Left cardiac atrium (tissue), 4 donors: Measurements from ENCODE around the gene CHSY3. TPM values are rescaled to one million over a fixed set of nuclear protein-coding genes. Genes with fewer than 3 reads are reported as not detected.

Source experiments
- ATAC-seq, 2 donors: fragments of 200-7000 bp; cut with Tn5 transposase; one replicate each; pipeline ENCODE4 v1.9.1; 2020; ENCODE audit warnings: mild to moderate bottlenecking in 2 of 2, moderate library complexity in 2 of 2
- DNase-seq: peaks from one replicate; pipeline ENCODE4 v3.0.0-alpha.2; 2020
- intact Hi-C, 2 donors: fragments of 100-400 bp; cut with DNase I; formaldehyde crosslinking; loops; one replicate each; pipeline versions ENCODE4 v1.14.1 to v1.15.1; 2022 to 2023
- total RNA-seq, 2 donors: library from RNA; stranded (reverse); fragmentation: NEBNext Ultra II Directional; extraction: Animal tissue kit (Norgen Biotek cat#: 25700); gene quantifications; one replicate each; pipeline ENCODE4 v1.2.1, GENCODE V29; 2021
- donor health status: DM: no; HTN: yes; CAD: no.
- donor health status: DM: no; HTN: yes; CAD: no; lungs with severe emphysema.
- donor health status: DM: yes; HTN: yes; CAD: no.
- donor health status: Dilated cardiomyopathy.

The CHSY3 gene
- total RNA-seq, 2 donors from 2014 or later = 1.9 to 3.1 TPM

GRCh38 chr5:129938077-129938476 lies 33.8 kb downstream of the CHSY3 start:
- ATAC-seq = no peak
- intact Hi-C loops = no loop called here
- no peak for DNase-seq

- ATAC-seq (no peak), DNase-seq (no peak)
- intact Hi-C loops = no loop called here
These were observed 39.7 kb downstream of the CHSY3 start for GRCh38 chr5:129943936-129944335.

GRCh38 chr5:129945028-129945427 lies 40.8 kb downstream of the CHSY3 start:
- intact Hi-C loops = no loop called here

GRCh38 chr5:129945774-129946270 lies 41.6 kb downstream of the CHSY3 start:
- ATAC-seq (no peak), DNase-seq (no peak)
- intact Hi-C loops = no loop called here

More at GRCh38 chr5:129945028-129945427, 40.8 kb downstream of the CHSY3 start:
- ATAC-seq (no peak), DNase-seq (no peak)

- intact Hi-C loops = no loop called here
These were observed 46.8 kb downstream of the CHSY3 start for GRCh38 chr5:129951039-129951438.

GRCh38 chr5:129958581-129958980 lies 54.3 kb downstream of the CHSY3 start:
- no peak for DNase-seq
- ATAC-seq = no peak
- intact Hi-C loops = no loop called here

More at GRCh38 chr5:129951039-129951438, 46.8 kb downstream of the CHSY3 start:
- no peak for DNase-seq
- ATAC-seq = no peak

- ATAC-seq = no peak
- DNase-seq = no peak
- intact Hi-C loops = no loop called here
These were observed 56.6 kb downstream of the CHSY3 start for GRCh38 chr5:129960831-129961230.

GRCh38 chr5:129962506-129962905 lies 58.2 kb downstream of the CHSY3 start:
- ATAC-seq (no peak), DNase-seq (no peak)
- intact Hi-C loops = no loop called here

GRCh38 chr5:129963359-129963758 lies 59.1 kb downstream of the CHSY3 start:
- intact Hi-C loops = no loop called here
- peak; percentile 95 to 97 for ATAC-seq
- no peak for DNase-seq

GRCh38 chr5:129966071-129966470 lies 61.8 kb downstream of the CHSY3 start:
- ATAC-seq = no peak
- intact Hi-C loops = no loop called here

GRCh38 chr5:129971714-129972113 lies 67.4 kb downstream of the CHSY3 start:
- intact Hi-C loops = no loop called here
- ATAC-seq (peak; percentile 62 to 77), DNase-seq (no peak)

More at GRCh38 chr5:129966071-129966470, 61.8 kb downstream of the CHSY3 start:
- DNase-seq = no peak

- ATAC-seq (no peak), DNase-seq (no peak)
- intact Hi-C loops = no loop called here
These were observed 68.3 kb downstream of the CHSY3 start for GRCh38 chr5:129972465-129973141.

GRCh38 chr5:129973716-129974426 lies 69.6 kb downstream of the CHSY3 start:
- ATAC-seq (peak; percentile 19 to 76), DNase-seq (no peak)
- intact Hi-C loops = no loop called here

GRCh38 chr5:129977810-129978209 lies 73.5 kb downstream of the CHSY3 start:
- ATAC-seq (no peak), DNase-seq (no peak)
- intact Hi-C loops = no loop called here

GRCh38 chr5:129978270-129978669 lies 74.0 kb downstream of the CHSY3 start:
- intact Hi-C loops = no loop called here
- ATAC-seq (no peak), DNase-seq (no peak)

GRCh38 chr5:129988453-129988852 lies 84.2 kb downstream of the CHSY3 start:
- ATAC-seq (no peak), DNase-seq (no peak)
- intact Hi-C loops = no loop called here

- intact Hi-C loops = no loop called here
- no peak for ATAC-seq
These were observed 87.5 kb downstream of the CHSY3 start for GRCh38 chr5:129991780-129992179.

GRCh38 chr5:129996896-129997295 lies 92.6 kb downstream of the CHSY3 start:
- DNase-seq (no peak), ATAC-seq (no peak)
- intact Hi-C loops = no loop called here

More at GRCh38 chr5:129991780-129992179, 87.5 kb downstream of the CHSY3 start:
- DNase-seq = no peak

GRCh38 chr5:130000460-130000859 lies 96.2 kb downstream of the CHSY3 start:
- no peak for DNase-seq
- intact Hi-C loops = no loop called here
- ATAC-seq = no peak

- DNase-seq (no peak), ATAC-seq (no peak)
- intact Hi-C loops = no loop called here
These were observed 97.9 kb downstream of the CHSY3 start for GRCh38 chr5:130002183-130002582.

GRCh38 chr5:130002876-130003275 lies 98.6 kb downstream of the CHSY3 start:
- intact Hi-C loops = no loop called here
- no peak for ATAC-seq

More at GRCh38 chr5:130002876-130003275, 98.6 kb downstream of the CHSY3 start:
- DNase-seq = no peak
